ENCODE measurements around the gene UNC93B1. TPM values are rescaled to one million over a fixed set of nuclear protein-coding genes. Genes with fewer than 3 reads are reported as not detected.

The UNC93B1 gene
- total RNA-seq, 1 experiment from 2014 or later, result 23.3 TPM

DNA sequence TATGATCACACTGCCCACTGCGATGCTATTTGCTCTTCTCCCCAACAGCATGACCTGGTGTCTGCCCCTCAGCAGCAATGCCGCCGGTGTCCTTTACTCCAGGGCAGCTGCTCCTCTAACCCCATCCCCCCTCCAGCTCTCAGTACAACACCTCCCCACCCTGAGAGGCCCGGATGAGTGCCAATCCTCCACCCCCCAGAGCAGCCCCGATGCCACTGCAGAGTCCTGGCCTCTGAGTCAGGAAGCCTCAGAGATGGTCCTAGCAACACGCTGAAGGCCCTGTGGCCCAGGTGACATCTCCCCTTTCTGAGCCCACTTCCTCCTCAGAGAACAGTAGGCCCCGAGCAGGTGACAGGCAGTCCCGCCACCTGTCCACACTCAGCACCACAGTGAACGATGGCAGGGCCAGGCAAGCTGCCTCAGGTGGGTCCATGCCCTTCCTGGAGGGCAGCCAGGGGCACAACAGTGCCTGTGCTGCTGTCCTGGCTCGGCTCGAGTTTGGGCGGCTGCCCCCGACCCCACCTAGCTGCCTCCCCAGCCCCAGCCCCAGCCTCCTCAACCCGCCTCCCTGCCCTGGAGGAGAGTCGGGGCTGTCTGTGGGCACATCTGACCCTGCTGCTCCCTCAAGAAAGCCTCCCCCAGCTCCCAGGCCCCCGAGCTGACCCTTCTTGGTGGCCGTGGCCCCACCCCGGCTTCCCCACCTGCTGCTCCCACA, 22.7 kb upstream of the UNC93B1 start:
- TF ChIP-seq, protein P1, sequence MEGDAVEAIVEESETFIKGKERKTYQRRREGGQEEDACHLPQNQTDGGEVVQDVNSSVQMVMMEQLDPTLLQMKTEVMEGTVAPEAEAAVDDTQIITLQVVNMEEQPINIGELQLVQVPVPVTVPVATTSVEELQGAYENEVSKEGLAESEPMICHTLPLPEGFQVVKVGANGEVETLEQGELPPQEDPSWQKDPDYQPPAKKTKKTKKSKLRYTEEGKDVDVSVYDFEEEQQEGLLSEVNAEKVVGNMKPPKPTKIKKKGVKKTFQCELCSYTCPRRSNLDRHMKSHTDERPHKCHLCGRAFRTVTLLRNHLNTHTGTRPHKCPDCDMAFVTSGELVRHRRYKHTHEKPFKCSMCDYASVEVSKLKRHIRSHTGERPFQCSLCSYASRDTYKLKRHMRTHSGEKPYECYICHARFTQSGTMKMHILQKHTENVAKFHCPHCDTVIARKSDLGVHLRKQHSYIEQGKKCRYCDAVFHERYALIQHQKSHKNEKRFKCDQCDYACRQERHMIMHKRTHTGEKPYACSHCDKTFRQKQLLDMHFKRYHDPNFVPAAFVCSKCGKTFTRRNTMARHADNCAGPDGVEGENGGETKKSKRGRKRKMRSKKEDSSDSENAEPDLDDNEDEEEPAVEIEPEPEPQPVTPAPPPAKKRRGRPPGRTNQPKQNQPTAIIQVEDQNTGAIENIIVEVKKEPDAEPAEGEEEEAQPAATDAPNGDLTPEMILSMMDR (conservative IDR thresholded peaks at IDR 0.05), result no peak
- Histone ChIP-seq H4K5ac (ENCODE audit: insufficient read length, low read depth, low read length) (no peak overlapping the region), H3K79me1 (ENCODE audit: insufficient read depth, low read depth, low read length, poor library complexity, severe bottlenecking) (peaks cover 1% of the 10 kb centered on the region), H4K20me1 (ENCODE audit: control insufficient read depth, insufficient read depth, insufficient read length) (no peaks in the 10 kb centered on the region), H2BK15ac (ENCODE audit: low read depth, low read length) (no peak overlapping the region), H3K27me3 (ENCODE audit: insufficient read depth, low read length) (no peaks in the 10 kb centered on the region), H3K14ac (ENCODE audit: insufficient read depth, low read length) (no peak overlapping the region), H4K91ac (ENCODE audit: insufficient read length, low read depth, low read length) (no peak overlapping the region), H3K79me2 (ENCODE audit: insufficient read depth, low read length) (no peaks in the 10 kb centered on the region), H3K56ac (ENCODE audit: insufficient read length, low read depth, low read length) (no peak overlapping the region), H2BK120ac (ENCODE audit: low read depth, low read length, poor library complexity, severe bottlenecking) (no peak overlapping the region), H4K8ac (replicated peaks; ENCODE audit: insufficient read length, low read depth, low read length) (no peak overlapping the region), H3K4ac (ENCODE audit: low read depth, low read length) (no peak overlapping the region), H3K27ac (ENCODE audit: insufficient read length, low read depth, low read length) (no peak overlapping the region), H2BK5ac (ENCODE audit: insufficient read length, low read length) (no peak overlapping the region), H3K18ac (ENCODE audit: insufficient read length, low read depth, low read length) (no peak overlapping the region), H3K9ac (ENCODE audit: extremely low read depth, insufficient read length, low read length) (no peak overlapping the region), H2AFZ (ENCODE audit: low read length) (no peak overlapping the region), H2BK12ac (ENCODE audit: insufficient read length, low read depth, low read length) (no peak overlapping the region), H3K9me3 (ENCODE audit: control insufficient read depth, low read depth, low read length) (no peaks in the 10 kb centered on the region), H2AK5ac (ENCODE audit: insufficient read length, low read length) (no peak overlapping the region), H3K23me2 (ENCODE audit: insufficient read length, low read depth, low read length, poor library complexity, severe bottlenecking) (peaks cover 8% of the 10 kb centered on the region), H3K4me2 (ENCODE audit: insufficient read depth, insufficient read length, low read length) (no peak overlapping the region), H3K23ac (ENCODE audit: insufficient read length, low read depth, low read length) (no peak overlapping the region), H3T11ph (ENCODE audit: low read length) (no peak overlapping the region), H2BK20ac (ENCODE audit: low read depth, low read length, poor library complexity, severe bottlenecking) (no peak overlapping the region), H3K4me1 (ENCODE audit: insufficient read depth, low read length) (no peaks in the 10 kb centered on the region; the same call in 1 of the 2 replicates)
- Mint-ChIP-seq H3K9me3 (no peaks in the 10 kb centered on the region), H3K4me3 (peak overlapping the region in 1 of 2 experiments; percentile 23; a peak in 1 of 5 replicates), H3K27ac (peak overlapping the region in 1 of 3 experiments; percentile 35; a peak in 2 of 7 replicates), H3K36me3 (ENCODE audit: insufficient read depth in 1 of 3, low read depth in 3 of 3) (peaks cover 8 to 30% (median 14%) of the 10 kb centered on the region in 3 experiments), H3K27me3 (ENCODE audit: low read depth) (no peaks in the 10 kb centered on the region), H3K4me1 (peaks cover 19 to 23% of the 10 kb centered on the region in 2 experiments)
- WGBS (ENCODE audit: extremely low coverage, insufficient read length, low lambda C conversion rate), result no CpG with 5 or more reads among the region's 18 CpGs
- no peak for DNase-seq

Measured in H9 (cell line).